ENCODE measurements around the gene CAPN15. TPM values are rescaled to one million over a fixed set of nuclear protein-coding genes. Genes with fewer than 3 reads are reported as not detected.

Gene CAPN15
- total RNA-seq, 1 donor from 2014 or later, result 38.7 TPM

- FAIRE-seq (no peak), DNase-seq (ENCODE audit: low read depth) (no peak)
- Mint-ChIP-seq H3K27me3 (ENCODE audit: low read depth, unreplicated experiment) (no peaks in the 10 kb centered on the region), H3K9me3 (ENCODE audit: unreplicated experiment) (no peaks in the 10 kb centered on the region), H3K27ac (ENCODE audit: unreplicated experiment) (peak overlapping the region; percentile 99), H3K36me3 (ENCODE audit: low read depth, unreplicated experiment) (peaks cover 3% of the 10 kb centered on the region), H3K4me3 (ENCODE audit: unreplicated experiment) (peak overlapping the region; percentile 94), H3K4me1 (ENCODE audit: low read depth, unreplicated experiment) (peaks cover 15% of the 10 kb centered on the region)
- no peak for TF ChIP-seq EZH2 (IDR thresholded peaks at IDR 0.05; ENCODE audit: insufficient read depth, low read length)
- TF ChIP-seq, protein P1, sequence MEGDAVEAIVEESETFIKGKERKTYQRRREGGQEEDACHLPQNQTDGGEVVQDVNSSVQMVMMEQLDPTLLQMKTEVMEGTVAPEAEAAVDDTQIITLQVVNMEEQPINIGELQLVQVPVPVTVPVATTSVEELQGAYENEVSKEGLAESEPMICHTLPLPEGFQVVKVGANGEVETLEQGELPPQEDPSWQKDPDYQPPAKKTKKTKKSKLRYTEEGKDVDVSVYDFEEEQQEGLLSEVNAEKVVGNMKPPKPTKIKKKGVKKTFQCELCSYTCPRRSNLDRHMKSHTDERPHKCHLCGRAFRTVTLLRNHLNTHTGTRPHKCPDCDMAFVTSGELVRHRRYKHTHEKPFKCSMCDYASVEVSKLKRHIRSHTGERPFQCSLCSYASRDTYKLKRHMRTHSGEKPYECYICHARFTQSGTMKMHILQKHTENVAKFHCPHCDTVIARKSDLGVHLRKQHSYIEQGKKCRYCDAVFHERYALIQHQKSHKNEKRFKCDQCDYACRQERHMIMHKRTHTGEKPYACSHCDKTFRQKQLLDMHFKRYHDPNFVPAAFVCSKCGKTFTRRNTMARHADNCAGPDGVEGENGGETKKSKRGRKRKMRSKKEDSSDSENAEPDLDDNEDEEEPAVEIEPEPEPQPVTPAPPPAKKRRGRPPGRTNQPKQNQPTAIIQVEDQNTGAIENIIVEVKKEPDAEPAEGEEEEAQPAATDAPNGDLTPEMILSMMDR (IDR thresholded peaks at IDR 0.05; ENCODE audit: insufficient read depth, low read depth, low read length), result no peak
- Histone ChIP-seq H3K4me3 (ENCODE audit: insufficient read depth, low read depth, low read length) (no peak overlapping the region), H4K20me1 (ENCODE audit: insufficient read depth, low read length) (peaks cover 49% of the 10 kb centered on the region), H3K27me3 (ENCODE audit: insufficient read depth, low read length) (no peaks in the 10 kb centered on the region), H3K9ac (ENCODE audit: low read length) (peak overlapping the region; percentile 95), H3K27ac (ENCODE audit: low read depth, low read length) (peak overlapping the region; percentile 65), H3K9me3 (ENCODE audit: insufficient read depth, low read depth, low read length) (no peaks in the 10 kb centered on the region), H3K4me1 (ENCODE audit: insufficient read depth, low read length) (peaks cover 37% of the 10 kb centered on the region), H3K79me2 (ENCODE audit: insufficient read depth, low read length) (peaks cover 54% of the 10 kb centered on the region), H3K4me2 (ENCODE audit: low read length) (peak overlapping the region; percentile 89), H3K36me3 (ENCODE audit: insufficient read depth, low read length) (peaks cover 3% of the 10 kb centered on the region), H2AFZ (ENCODE audit: low read depth, low read length) (no peak overlapping the region)
Measured at GRCh38 chr16:525123-525519, 2.4 kb upstream of the CAPN15 start.

GRCh38 chr16:525520-526180 is 1.9 kb upstream of the CAPN15 start:
- H3K4me3 Mint-ChIP-seq (ENCODE audit: unreplicated experiment), result peak overlapping the region; percentile 94
- DNase-seq (ENCODE audit: low read depth) (peak; percentile 86), FAIRE-seq (peak; percentile 81)
- H3K9me3 Mint-ChIP-seq (ENCODE audit: unreplicated experiment), result no peaks in the 10 kb centered on the region
- Histone ChIP-seq H3K36me3 (ENCODE audit: insufficient read depth, low read length) (peaks cover 2% of the 10 kb centered on the region), H3K27me3 (ENCODE audit: insufficient read depth, low read length) (no peaks in the 10 kb centered on the region), H3K27ac (ENCODE audit: low read depth, low read length) (peak overlapping the region; percentile 95), H3K4me1 (ENCODE audit: insufficient read depth, low read length) (peaks cover 37% of the 10 kb centered on the region), H2AFZ (ENCODE audit: low read depth, low read length) (no peak overlapping the region), H4K20me1 (ENCODE audit: insufficient read depth, low read length) (peaks cover 54% of the 10 kb centered on the region), H3K9ac (ENCODE audit: low read length) (peak overlapping the region; percentile 95), H3K4me3 (ENCODE audit: insufficient read depth, low read depth, low read length) (peak overlapping the region; percentile 77), H3K9me3 (ENCODE audit: insufficient read depth, low read depth, low read length) (no peaks in the 10 kb centered on the region), H3K79me2 (ENCODE audit: insufficient read depth, low read length) (peaks cover 59% of the 10 kb centered on the region), H3K4me2 (ENCODE audit: low read length) (peak overlapping the region; percentile 89)
- peaks cover 3% of the 10 kb centered on the region for H3K36me3 Mint-ChIP-seq (ENCODE audit: low read depth, unreplicated experiment)
- peaks cover 15% of the 10 kb centered on the region for H3K4me1 Mint-ChIP-seq (ENCODE audit: low read depth, unreplicated experiment)
- no peaks in the 10 kb centered on the region for H3K27me3 Mint-ChIP-seq (ENCODE audit: low read depth, unreplicated experiment)
- H3K27ac Mint-ChIP-seq (ENCODE audit: unreplicated experiment), result peak overlapping the region; percentile 99
- TF ChIP-seq EZH2 (IDR thresholded peaks at IDR 0.05; ENCODE audit: insufficient read depth, low read length), result no peak
- TF ChIP-seq, protein P1 (IDR thresholded peaks at IDR 0.05; ENCODE audit: insufficient read depth, low read depth, low read length), result no peak
